K562 (cell line): ENCODE data around the gene CEACAM18. TPM values are rescaled to one million over a fixed set of nuclear protein-coding genes. Genes with fewer than 3 reads are reported as not detected.

ENCODE experiments used
- ARHGAP35 ChIP-seq: fragments of 450-650 bp; IDR thresholded peaks from 2 replicates; pipeline ENCODE4 v1.6.1; 2018; ENCODE audit not compliant: partially characterized antibody
- BRD9 ChIP-seq: fragments of 450-650 bp; IDR thresholded peaks from 2 replicates; pipeline ENCODE4 v1.6.1; 2018; ENCODE audit warnings: low read depth; ENCODE audit not compliant: partially characterized antibody
- BRF2 ChIP-seq: IDR thresholded peaks from 3 replicates; pipeline ENCODE4 v1.6.1; 2011; ENCODE audit warnings: borderline replicate concordance, mild to moderate bottlenecking; ENCODE audit not compliant: insufficient read length, insufficient read depth
- CTCF ChIP-seq, 3 experiments: IDR thresholded peaks in 2 of 3; conservative IDR thresholded peaks in 1 of 3; 2 replicates each; pipeline ENCODE4 v1.5.1; 2011 to 2012; ENCODE audit warnings: low read length in 3 of 3, mild to moderate bottlenecking in 3 of 3, control low read depth in 2 of 3, improper control_type of control experiment in 1 of 3, inconsistent platforms in 1 of 3, low read depth in 1 of 3, mixed read lengths in 1 of 3, moderate library complexity in 1 of 3; ENCODE audit not compliant: insufficient read depth in 2 of 3
- DEAF1 ChIP-seq: fragments of 450-650 bp; formaldehyde crosslinking; IDR thresholded peaks from 2 replicates; pipeline ENCODE4 v1.4.0; 2020; ENCODE audit warnings: mild to moderate bottlenecking, moderate library complexity
- GTF2E2 ChIP-seq: fragments of 200-800 bp; sonication (Bioruptor generic); IDR thresholded peaks from 2 replicates; pipeline ENCODE4 v1.6.1; 2016; ENCODE audit warnings: missing genetic modification characterization, missing compliant biosample characterization
- NELFE ChIP-seq: IDR thresholded peaks from 2 replicates; pipeline ENCODE4 v1.6.1; 2011; ENCODE audit warnings: mild to moderate bottlenecking; ENCODE audit not compliant: insufficient read depth, insufficient read length
- NFATC3 ChIP-seq: fragments of 450-650 bp; IDR thresholded peaks from 2 replicates; pipeline ENCODE4 v1.6.1; 2017; ENCODE audit warnings: mild to moderate bottlenecking
- NR3C1 ChIP-seq: sonication (generic); formaldehyde crosslinking; IDR thresholded peaks from 2 replicates; pipeline ENCODE4 v1.8.1; 2022; ENCODE audit warnings: missing genetic modification reagents
- PHF8 ChIP-seq: fragments of 200-600 bp; sonication (generic); IDR thresholded peaks from 2 replicates; pipeline ENCODE4 v1.6.1; 2012; ENCODE audit warnings: mixed run types, mild to moderate bottlenecking, inconsistent platforms, low read length, moderate library complexity, borderline replicate concordance
- POLR3A ChIP-seq: IDR thresholded peaks from 2 replicates; pipeline ENCODE4 v1.6.1; 2011; ENCODE audit warnings: borderline replicate concordance, mild to moderate bottlenecking, moderate library complexity; ENCODE audit not compliant: insufficient read length, insufficient read depth; ENCODE audit errors: extremely low read depth
- RFX1 ChIP-seq: fragments of 450-650 bp; IDR thresholded peaks from 2 replicates; pipeline ENCODE4 v1.6.1; 2016; ENCODE audit warnings: mild to moderate bottlenecking, moderate library complexity
- RHOXF2B ChIP-seq: fragments of 250-450 bp; sonication (Bioruptor Pico); conservative IDR thresholded peaks from 2 replicates; pipeline ENCODE4 v1.5.1; 2021
- SNRNP70 ChIP-seq: fragments of 200-400 bp; formaldehyde crosslinking; optimal IDR thresholded peaks from 2 replicates; pipeline ENCODE3; 2017; ENCODE audit warnings: low read depth, low read length
- SREBF1 ChIP-seq: fragments of 150-350 bp; IDR thresholded peaks from 2 replicates; pipeline ENCODE4 v1.6.1; 2014; ENCODE audit warnings: antibody characterized with exemption, low read depth, low read length, borderline replicate concordance
- SRSF1 ChIP-seq: fragments of 200-400 bp; formaldehyde crosslinking; IDR thresholded peaks from 2 replicates; pipeline ENCODE4 v1.6.1; 2017; ENCODE audit warnings: mild to moderate bottlenecking, low read depth, low read length, moderate library complexity
- SRSF9 ChIP-seq: fragments of 200-400 bp; formaldehyde crosslinking; IDR thresholded peaks from 2 replicates; pipeline ENCODE4 v1.6.1; 2017; ENCODE audit warnings: low read depth, low read length, borderline replicate concordance
- TARDBP ChIP-seq: fragments of 450-650 bp; IDR thresholded peaks from 2 replicates; pipeline ENCODE4 v1.6.1; 2016
- THRA ChIP-seq: fragments of 450-650 bp; IDR thresholded peaks from 2 replicates; pipeline ENCODE4 v1.6.1; 2017; ENCODE audit warnings: mild to moderate bottlenecking, moderate library complexity
- ZNF239 ChIP-seq: fragments of 250-450 bp; sonication (Bioruptor Pico); IDR thresholded peaks from 2 replicates; pipeline ENCODE4 v1.4.0; 2020; ENCODE audit warnings: mild to moderate bottlenecking
- ZNF444 ChIP-seq: fragments of 250-450 bp; sonication (Bioruptor Pico); IDR thresholded peaks from 2 replicates; pipeline ENCODE4 v1.4.0; 2020; ENCODE audit warnings: mild to moderate bottlenecking, moderate library complexity
- ZNF551 ChIP-seq: fragments of 250-450 bp; sonication (Bioruptor Pico); IDR thresholded peaks from 2 replicates; pipeline ENCODE4 v1.5.0; 2021; ENCODE audit warnings: mild to moderate bottlenecking, moderate library complexity
- ZNF584 ChIP-seq: fragments of 200-800 bp; sonication (Bioruptor generic); IDR thresholded peaks from 2 replicates; pipeline ENCODE4 v1.6.1; 2016; ENCODE audit warnings: low read depth, mild to moderate bottlenecking, missing genetic modification characterization, missing compliant biosample characterization
- polyA plus RNA-seq, 8 experiments: library from polyadenylated mRNA; depleted of rRNA in 4 of 8; stranded (reverse) in 5 of 8; unstranded in 3 of 8; fragments of >200 nt; fragmentation: Nextera tagmentation in 2 of 8; fragmentation: Illumina TruSeq in 1 of 8; extraction: Ambion mirVana in 2 of 8; extraction: Trizol in 1 of 8; gene quantifications; 2 replicates each; pipeline versions ENCODE4 v1.2.1 to v1.2.3, GENCODE V29; 2011 to 2014; ENCODE audit warnings: inconsistent platforms in 1 of 8, missing spikeins in 1 of 8
- total RNA-seq, 7 experiments: library from RNA; depleted of rRNA in 6 of 7; stranded (reverse); fragments of >200 nt in 6 of 7; fragmentation: Illumina TruSeq in 2 of 7; extraction: Trizol in 2 of 7; gene quantifications; 2 replicates each; pipeline versions ENCODE4 v1.2.1 to v1.2.3, GENCODE V29; 2011 to 2021; ENCODE audit warnings: low replicate concordance in 1 of 7

Gene CEACAM18
- total and polyA plus RNA-seq, 9 of the 15 experiments (the other 6 are each of a cell fraction or from before 2014, with no cell fraction given), result 0.08 to 0.24 (median 0.15) TPM; not detected in 3

GRCh38 chr19:51531349-51532315 lies 53.3 kb downstream of the CEACAM18 start, which contains the start of gene SIGLEC6 (continued):
- TF ChIP-seq SRSF1 (no peak), TARDBP (no peak), GTF2E2 (tag) (no peak), ZNF584 (CRISPR knock-in tag) (0 out of 2 replicates have a peak, but pooled peaks have one; percentile 43), BRF2 (no peak), BRD9 (no peak), SRSF9 (no peak), RHOXF2B (CRISPR knock-in tag) (no peak), POLR3A (no peak), ZNF551 (CRISPR knock-in tag) (no peak), ARHGAP35 (no peak), CTCF (IDR thresholded peaks at IDR 0.05 in 2 of 3, conservative IDR thresholded peaks at IDR 0.05 in 1 of 3; ENCODE audit: insufficient read depth in 2 of 3, low read depth in 1 of 3, low read length in 3 of 3) (no peak), SREBF1 (no peak), DEAF1 (CRISPR knock-in tag) (no peak), ZNF444 (no peak), NR3C1 (CRISPR knock-in tag) (no peak), THRA (no peak), PHF8 (no peak; the same call in 1 of the 2 replicates), RFX1 (no peak), NELFE (no peak), NFATC3 (no peak), SNRNP70 (no peak), ZNF239 (CRISPR knock-in tag) (peak; percentile 13; the same call in 1 of the 2 replicates)
